Peyer's patch (tissue), 4 donors: ENCODE results near the gene TTYH3.

Experiments
- POLR2A ChIP-seq, 2 donors: fragments of 450-650 bp; IDR thresholded peaks; one replicate each; pipeline ENCODE4 v1.5.1; 2017; ENCODE audit warnings: antibody characterized with exemption in 2 of 2, mild to moderate bottlenecking in 2 of 2, moderate library complexity in 2 of 2
- TF ChIP-seq, protein P1 (sequence below), 6 experiments: fragments of 450-650 bp in 4 of 6; fragments of 200-600 bp in 2 of 6; sonication (generic) in 1 of 6; IDR thresholded peaks; one replicate each; pipeline ENCODE4 v1.5.1; 2017 to 2019; ENCODE audit warnings: antibody characterized with exemption in 6 of 6, mild to moderate bottlenecking in 3 of 6, moderate library complexity in 1 of 6

- TF ChIP-seq, protein P1, sequence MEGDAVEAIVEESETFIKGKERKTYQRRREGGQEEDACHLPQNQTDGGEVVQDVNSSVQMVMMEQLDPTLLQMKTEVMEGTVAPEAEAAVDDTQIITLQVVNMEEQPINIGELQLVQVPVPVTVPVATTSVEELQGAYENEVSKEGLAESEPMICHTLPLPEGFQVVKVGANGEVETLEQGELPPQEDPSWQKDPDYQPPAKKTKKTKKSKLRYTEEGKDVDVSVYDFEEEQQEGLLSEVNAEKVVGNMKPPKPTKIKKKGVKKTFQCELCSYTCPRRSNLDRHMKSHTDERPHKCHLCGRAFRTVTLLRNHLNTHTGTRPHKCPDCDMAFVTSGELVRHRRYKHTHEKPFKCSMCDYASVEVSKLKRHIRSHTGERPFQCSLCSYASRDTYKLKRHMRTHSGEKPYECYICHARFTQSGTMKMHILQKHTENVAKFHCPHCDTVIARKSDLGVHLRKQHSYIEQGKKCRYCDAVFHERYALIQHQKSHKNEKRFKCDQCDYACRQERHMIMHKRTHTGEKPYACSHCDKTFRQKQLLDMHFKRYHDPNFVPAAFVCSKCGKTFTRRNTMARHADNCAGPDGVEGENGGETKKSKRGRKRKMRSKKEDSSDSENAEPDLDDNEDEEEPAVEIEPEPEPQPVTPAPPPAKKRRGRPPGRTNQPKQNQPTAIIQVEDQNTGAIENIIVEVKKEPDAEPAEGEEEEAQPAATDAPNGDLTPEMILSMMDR (IDR thresholded peaks at IDR 0.05) = no peak
- TF ChIP-seq POLR2A (IDR thresholded peaks at IDR 0.05) = no peak
Measured at GRCh38 chr7:2663121-2663886, 31.5 kb downstream of the TTYH3 start.
